Transverse colon (tissue), 4 donors: ENCODE results near the gene GNB1. TPM values are rescaled to one million over a fixed set of nuclear protein-coding genes. Genes with fewer than 3 reads are reported as not detected.

Experiments used
- DNase-seq: peaks from one replicate; pipeline ENCODE4 v3.0.0-alpha.2; 2019
- H3K27ac ChIP-seq, 4 donors: fragments of 200-600 bp; sonication (generic); 2 replicates each; pipeline ENCODE4 v1.5.1; 2016 to 2018; ENCODE audit warnings: inconsistent platforms in 4 of 4
- H3K27me3 ChIP-seq: fragments of 200-600 bp; sonication (generic); 2 replicates; pipeline ENCODE4 v1.5.1; 2017; ENCODE audit warnings: inconsistent platforms
- H3K36me3 ChIP-seq, 4 donors: fragments of 200-600 bp; sonication (generic); 2 replicates each; pipeline ENCODE4 v1.5.1; 2017 to 2019; ENCODE audit warnings: inconsistent platforms in 4 of 4
- H3K4me1 ChIP-seq, 4 donors: fragments of 200-600 bp; sonication (generic); 2 replicates each; pipeline ENCODE4 v1.5.1; 2017 to 2020; ENCODE audit warnings: inconsistent platforms in 4 of 4
- H3K4me3 ChIP-seq, 4 donors: fragments of 200-600 bp; sonication (generic); 1 replicate in 1 of 4; 2 replicates in 3 of 4; pipeline versions ENCODE4 v1.5.1 to v1.6.1; 2017 to 2019; ENCODE audit warnings: inconsistent platforms in 4 of 4
- H3K9me3 ChIP-seq, 2 donors: fragments of 200-600 bp; sonication (generic); 2 replicates each; pipeline ENCODE4 v1.5.1; 2017 to 2019; ENCODE audit warnings: inconsistent platforms in 2 of 2
- EP300 ChIP-seq: sonication (generic); formaldehyde crosslinking; IDR thresholded peaks from one replicate; pipeline ENCODE4 v1.6.1; 2017; ENCODE audit warnings: antibody characterized with exemption, low read depth
- POLR2A ChIP-seq: fragments of 450-650 bp; IDR thresholded peaks from one replicate; pipeline ENCODE4 v1.6.1; 2016; ENCODE audit warnings: antibody characterized with exemption, mild to moderate bottlenecking, moderate library complexity
- POLR2AphosphoS5 ChIP-seq, 3 donors: sonication (generic); formaldehyde crosslinking; IDR thresholded peaks; one replicate each; pipeline ENCODE4 v1.6.1; 2016; ENCODE audit warnings: antibody characterized with exemption in 3 of 3
- WGBS, 2 donors: methylation state at CpG; one replicate each; pipeline ENCODE4 v1.1.5; 2018; ENCODE audit warnings: low coverage in 1 of 2; 5-methylcytosine and 5-hydroxymethylcytosine counted together
- in situ Hi-C, 4 donors: fragments of 200-750 bp; cut with MboI; loops; one replicate each; pipeline versions ENCODE4 v1.15.0 to v1.15.1; 2017; ENCODE audit warnings: low sequenced_read_pairs in 3 of 4, low pct_ligation_motif_present in 1 of 4, low pct_unique_long_range_greater_than_20kb in 1 of 4
- intact Hi-C: fragments of 100-400 bp; cut with DNase I; formaldehyde crosslinking; loops from one replicate; pipeline ENCODE4 v1.15.1; 2023; ENCODE audit warnings: low total_unique reads
- total RNA-seq, 4 donors: library from RNA; depleted of rRNA; stranded (reverse); fragments of >200 nt; gene quantifications; one replicate each; pipeline ENCODE4 v1.1.0, GENCODE V29; 2016
- TF ChIP-seq, protein P1 (sequence below), 5 experiments: fragments of 200-600 bp in 3 of 5; fragments of 450-650 bp in 2 of 5; sonication (generic) in 3 of 5; IDR thresholded peaks; 1 replicate in 2 of 5; 2 replicates in 3 of 5; pipeline ENCODE4 v1.5.1; 2016 to 2017; ENCODE audit warnings: antibody characterized with exemption in 5 of 5, inconsistent platforms in 3 of 5, mild to moderate bottlenecking in 2 of 5, moderate library complexity in 1 of 5

Gene GNB1
- total RNA-seq, 4 donors from 2014 or later: 123 to 191 (median 174) TPM

DNA sequence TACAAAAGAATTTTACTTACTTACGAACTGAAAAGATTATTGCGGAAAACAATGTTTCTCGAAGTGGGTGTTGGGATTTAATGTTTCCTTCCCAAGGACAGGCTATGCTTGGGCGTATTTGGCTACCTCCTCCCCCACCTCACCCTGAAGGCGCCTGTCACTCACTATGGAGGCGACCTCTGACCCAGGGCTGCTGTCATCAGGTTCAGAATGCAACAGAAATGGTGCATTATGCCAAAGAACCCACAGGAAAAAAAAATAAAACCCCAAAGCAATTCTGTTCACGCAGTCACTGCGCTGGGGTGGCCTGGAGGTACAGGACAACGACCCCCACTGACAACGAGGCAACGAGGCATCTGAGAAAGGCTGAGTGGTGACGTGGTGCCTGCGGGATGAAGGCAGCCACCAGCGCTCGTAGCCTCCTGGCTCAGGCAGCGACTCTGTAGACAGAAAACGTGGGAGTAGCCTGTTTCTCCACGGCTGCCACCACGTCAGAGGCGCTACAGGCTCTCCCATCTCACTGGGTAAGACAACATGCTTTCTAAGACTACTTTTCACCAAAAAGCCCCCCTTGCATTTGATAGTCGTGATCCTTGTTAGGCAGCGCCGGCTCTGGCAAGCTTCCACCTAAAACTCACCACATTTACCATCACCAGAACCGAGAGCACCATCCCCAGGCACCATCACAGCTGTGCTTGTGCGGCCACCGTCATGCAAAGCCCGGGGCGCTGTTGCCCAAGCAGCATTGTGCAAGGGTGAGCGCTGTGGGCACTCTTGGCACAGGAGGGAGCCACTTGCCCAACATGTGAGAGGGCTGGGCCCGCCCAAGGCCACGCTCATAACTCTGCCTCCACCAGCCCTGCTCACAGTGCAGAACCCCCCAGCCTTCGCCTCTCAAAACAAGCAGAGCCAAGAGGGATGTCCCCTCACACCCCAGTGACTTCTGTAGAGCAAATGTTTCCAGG is 126.9 kb downstream of the GNB1 start:
- in situ Hi-C loops (loop anchor here in 1 of 4 donors (25.0 kb wide), 1 partner anchor 123 kb away; the partner anchor contains the start of gene GNB1), intact Hi-C loops (no loop called here)
- no peak for DNase-seq
- Histone ChIP-seq H3K9me3 (no peaks in the 10 kb centered on the region), H3K27ac (no peak overlapping the region), H3K36me3 (peaks cover 0 to 26% (median 7%) of the 10 kb centered on the region in 4 donors), H3K4me3 (no peak overlapping the region), H3K27me3 (no peaks in the 10 kb centered on the region), H3K4me1 (peaks cover 7 to 11% (median 8%) of the 10 kb centered on the region in 4 donors)
- 94 to 96% methylated on average over 4 to 32 of the region's 32 CpGs for WGBS, 2 donors
- no peak for TF ChIP-seq POLR2AphosphoS5 (IDR thresholded peaks at IDR 0.05)
- TF ChIP-seq POLR2A: no peak
- TF ChIP-seq EP300: no peak
- TF ChIP-seq, protein P1, sequence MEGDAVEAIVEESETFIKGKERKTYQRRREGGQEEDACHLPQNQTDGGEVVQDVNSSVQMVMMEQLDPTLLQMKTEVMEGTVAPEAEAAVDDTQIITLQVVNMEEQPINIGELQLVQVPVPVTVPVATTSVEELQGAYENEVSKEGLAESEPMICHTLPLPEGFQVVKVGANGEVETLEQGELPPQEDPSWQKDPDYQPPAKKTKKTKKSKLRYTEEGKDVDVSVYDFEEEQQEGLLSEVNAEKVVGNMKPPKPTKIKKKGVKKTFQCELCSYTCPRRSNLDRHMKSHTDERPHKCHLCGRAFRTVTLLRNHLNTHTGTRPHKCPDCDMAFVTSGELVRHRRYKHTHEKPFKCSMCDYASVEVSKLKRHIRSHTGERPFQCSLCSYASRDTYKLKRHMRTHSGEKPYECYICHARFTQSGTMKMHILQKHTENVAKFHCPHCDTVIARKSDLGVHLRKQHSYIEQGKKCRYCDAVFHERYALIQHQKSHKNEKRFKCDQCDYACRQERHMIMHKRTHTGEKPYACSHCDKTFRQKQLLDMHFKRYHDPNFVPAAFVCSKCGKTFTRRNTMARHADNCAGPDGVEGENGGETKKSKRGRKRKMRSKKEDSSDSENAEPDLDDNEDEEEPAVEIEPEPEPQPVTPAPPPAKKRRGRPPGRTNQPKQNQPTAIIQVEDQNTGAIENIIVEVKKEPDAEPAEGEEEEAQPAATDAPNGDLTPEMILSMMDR (IDR thresholded peaks at IDR 0.05): no peak

DNA sequence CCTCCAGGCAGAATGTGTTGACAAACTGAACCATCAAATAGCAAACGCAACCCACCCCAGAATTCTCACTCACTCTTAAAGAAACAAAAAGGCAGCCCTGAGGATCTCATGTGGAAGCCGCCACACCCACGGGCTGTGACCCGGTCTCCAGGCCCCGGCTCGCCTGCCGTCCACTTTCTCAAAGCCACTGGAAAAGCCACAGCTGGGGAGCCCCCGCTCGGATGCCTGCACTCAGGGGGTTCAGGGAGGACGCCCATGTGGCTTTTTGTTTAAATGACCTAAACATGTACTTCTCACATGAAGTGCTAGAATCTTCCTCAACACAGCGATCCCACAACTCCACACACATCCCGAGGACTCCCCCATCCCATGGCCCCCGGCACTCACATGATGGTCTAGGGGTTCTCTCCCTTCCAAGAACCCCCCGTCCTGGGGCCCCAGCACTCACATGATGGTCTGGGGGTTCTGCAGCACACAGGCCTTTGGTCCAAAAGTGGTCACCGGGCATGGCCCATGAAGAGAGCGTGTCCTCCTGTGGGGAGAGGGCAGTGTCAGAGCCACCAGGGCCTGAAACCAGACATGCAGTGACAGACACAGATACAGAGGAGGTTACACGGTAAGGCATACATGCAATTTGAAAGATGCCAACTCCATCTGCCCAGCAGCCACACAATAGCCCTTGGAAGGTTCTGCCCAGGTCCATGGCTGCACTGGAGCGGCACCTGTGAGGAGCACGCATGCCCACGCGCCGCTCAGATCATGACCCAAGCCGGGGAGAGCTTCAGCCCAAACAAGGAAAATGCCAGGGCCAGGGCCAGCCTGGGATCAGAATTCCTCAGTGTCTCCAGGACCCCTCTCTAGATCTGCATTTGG is 129.1 kb downstream of the GNB1 start:
- intact Hi-C loops (no loop called here), in situ Hi-C loops (loop anchor here in 1 of 4 donors (25.0 kb wide), 1 partner anchor 126 kb away; the partner anchor contains the start of gene GNB1)
- TF ChIP-seq POLR2AphosphoS5 (IDR thresholded peaks at IDR 0.05): no peak
- TF ChIP-seq, protein P1 (IDR thresholded peaks at IDR 0.05): no peak
- TF ChIP-seq EP300: no peak
- TF ChIP-seq POLR2A: no peak
- H3K4me1 ChIP-seq: peaks cover 12 to 23% (median 21%) of the 10 kb centered on the region in 4 donors
- 95% methylated on average over 23 of the region's 23 CpGs; no CpG with 5 or more reads in 1 of the 2 donors for WGBS, 2 donors
- no peak overlapping the region for H3K27ac ChIP-seq
- no peaks in the 10 kb centered on the region for H3K27me3 ChIP-seq
- H3K36me3 ChIP-seq: peaks cover 0 to 21% (median 7%) of the 10 kb centered on the region in 4 donors
- DNase-seq: no peak
- H3K4me3 ChIP-seq: no peak overlapping the region
- H3K9me3 ChIP-seq: no peaks in the 10 kb centered on the region

DNA sequence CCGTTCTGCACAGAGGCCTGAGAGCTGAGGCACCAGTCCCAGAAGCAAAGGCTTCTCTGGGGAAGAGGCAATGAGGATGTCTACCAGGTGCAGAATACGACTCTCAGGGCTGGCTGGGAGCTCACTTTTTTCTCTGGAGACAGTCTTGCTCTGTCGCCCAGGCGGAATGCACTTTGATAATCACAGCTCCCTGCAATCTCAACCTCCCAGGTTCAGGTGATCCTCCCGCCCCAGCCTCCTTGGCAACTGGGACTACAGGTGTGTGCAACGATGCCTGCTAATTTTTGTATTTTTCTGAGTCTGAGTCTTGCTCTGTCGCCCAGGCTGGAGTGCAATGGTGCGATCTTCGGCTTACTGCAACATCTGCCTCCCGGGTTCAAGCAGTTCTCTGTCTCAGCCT is 130.2 kb downstream of the GNB1 start:
- H3K4me1 ChIP-seq: peaks cover 12 to 23% (median 21%) of the 10 kb centered on the region in 4 donors
- H3K27ac ChIP-seq: no peak overlapping the region
- no peak for DNase-seq
- in situ Hi-C loops: loop anchor here in 1 of 4 donors (25.0 kb wide), 1 partner anchor 127 kb away; the partner anchor contains the start of gene GNB1
- H3K27me3 ChIP-seq: no peaks in the 10 kb centered on the region
- H3K36me3 ChIP-seq: peaks cover 0 to 32% (median 7%) of the 10 kb centered on the region in 4 donors
- intact Hi-C loops: no loop called here
- TF ChIP-seq, protein P1 (IDR thresholded peaks at IDR 0.05): no peak
- TF ChIP-seq POLR2AphosphoS5 (IDR thresholded peaks at IDR 0.05) (no peak), POLR2A (no peak), EP300 (no peak)
- no peak overlapping the region for H3K4me3 ChIP-seq
- no peaks in the 10 kb centered on the region for H3K9me3 ChIP-seq
- WGBS, 2 donors: 84% methylated on average over 10 of the region's 10 CpGs; no CpG with 5 or more reads in 1 of the 2 donors
